WTC11 (cell line): Measurements from ENCODE around the gene TMEM132E.

Experiments
- AFF4 ChIP-seq: sonication (generic); formaldehyde crosslinking; IDR thresholded peaks from 2 replicates; pipeline ENCODE4 v1.8.1; 2023; ENCODE audit warnings: mild to moderate bottlenecking, missing genetic modification reagents, borderline replicate concordance
- ATF2 ChIP-seq: sonication (generic); formaldehyde crosslinking; IDR thresholded peaks from 2 replicates; pipeline ENCODE4 v1.8.1; 2022; ENCODE audit warnings: low read depth, missing genetic modification reagents, borderline replicate concordance
- CBFB ChIP-seq: sonication (generic); formaldehyde crosslinking; IDR thresholded peaks from 2 replicates; pipeline ENCODE4 v1.8.1; 2022; ENCODE audit warnings: mild to moderate bottlenecking, low read depth, missing genetic modification reagents
- CREM ChIP-seq: sonication (generic); formaldehyde crosslinking; IDR thresholded peaks from 2 replicates; pipeline ENCODE4 v1.8.1; 2022; ENCODE audit warnings: mild to moderate bottlenecking, missing genetic modification reagents, moderate library complexity
- CTCF ChIP-seq: fragments of 200-600 bp; IDR thresholded peaks from 2 replicates; pipeline ENCODE4 v1.8.0; 2022; ENCODE audit warnings: antibody characterized with exemption
- EMX1 ChIP-seq: fragments of 250-450 bp; sonication (Bioruptor Pico); IDR thresholded peaks from 2 replicates; pipeline ENCODE4 v1.8.0; 2021; ENCODE audit warnings: mild to moderate bottlenecking
- FOXP1 ChIP-seq: sonication (generic); formaldehyde crosslinking; IDR thresholded peaks from 2 replicates; pipeline ENCODE4 v1.8.0; 2022; ENCODE audit warnings: missing genetic modification reagents, mild to moderate bottlenecking, moderate library complexity, borderline replicate concordance
- SP1 ChIP-seq: sonication (generic); formaldehyde crosslinking; conservative IDR thresholded peaks from 2 replicates; pipeline ENCODE4 v1.8.1; 2022; ENCODE audit warnings: missing genetic modification reagents
- TCF7 ChIP-seq: sonication (generic); formaldehyde crosslinking; IDR thresholded peaks from 2 replicates; pipeline ENCODE4 v1.8.0; 2022; ENCODE audit warnings: mild to moderate bottlenecking, low read depth, missing genetic modification reagents, moderate library complexity
- TF ChIP-seq, protein P1 (sequence below): fragments of 250-450 bp; sonication (Bioruptor Pico); IDR thresholded peaks from 2 replicates; pipeline ENCODE4 v2.1.2; 2022; ENCODE audit warnings: mild to moderate bottlenecking, moderate library complexity
- TF ChIP-seq, protein P2 (sequence below): sonication (generic); formaldehyde crosslinking; conservative IDR thresholded peaks from 2 replicates; pipeline ENCODE4 v1.8.1; 2022; ENCODE audit warnings: mild to moderate bottlenecking, missing genetic modification reagents
- TF ChIP-seq, protein P3 (sequence below): sonication (generic); formaldehyde crosslinking; IDR thresholded peaks from 2 replicates; pipeline ENCODE4 v1.8.1; 2023; ENCODE audit warnings: mild to moderate bottlenecking, missing genetic modification reagents, moderate library complexity

GRCh38 chr17:34654276-34654880 lies 75.0 kb downstream of the TMEM132E start:
- TF ChIP-seq ATF2 (CRISPR knock-in tag) (no peak), CREM (no peak), SP1 (no peak), CTCF (no peak), FOXP1 (no peak), CBFB (CRISPR knock-in tag) (no peak), AFF4 (CRISPR knock-in tag) (no peak), EMX1 (CRISPR knock-in tag) (no peak), TCF7 (CRISPR knock-in tag) (no peak)
- TF ChIP-seq, protein P1, sequence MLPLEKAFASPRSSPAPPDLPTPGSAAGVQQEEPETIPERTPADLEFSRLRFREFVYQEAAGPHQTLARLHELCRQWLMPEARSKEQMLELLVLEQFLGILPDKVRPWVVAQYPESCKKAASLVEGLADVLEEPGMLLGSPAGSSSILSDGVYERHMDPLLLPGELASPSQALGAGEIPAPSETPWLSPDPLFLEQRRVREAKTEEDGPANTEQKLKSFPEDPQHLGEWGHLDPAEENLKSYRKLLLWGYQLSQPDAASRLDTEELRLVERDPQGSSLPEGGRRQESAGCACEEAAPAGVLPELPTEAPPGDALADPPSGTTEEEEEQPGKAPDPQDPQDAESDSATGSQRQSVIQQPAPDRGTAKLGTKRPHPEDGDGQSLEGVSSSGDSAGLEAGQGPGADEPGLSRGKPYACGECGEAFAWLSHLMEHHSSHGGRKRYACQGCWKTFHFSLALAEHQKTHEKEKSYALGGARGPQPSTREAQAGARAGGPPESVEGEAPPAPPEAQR, result no peak
- TF ChIP-seq, protein P2, sequence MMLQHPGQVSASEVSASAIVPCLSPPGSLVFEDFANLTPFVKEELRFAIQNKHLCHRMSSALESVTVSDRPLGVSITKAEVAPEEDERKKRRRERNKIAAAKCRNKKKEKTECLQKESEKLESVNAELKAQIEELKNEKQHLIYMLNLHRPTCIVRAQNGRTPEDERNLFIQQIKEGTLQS, result no peak
- TF ChIP-seq, protein P3, sequence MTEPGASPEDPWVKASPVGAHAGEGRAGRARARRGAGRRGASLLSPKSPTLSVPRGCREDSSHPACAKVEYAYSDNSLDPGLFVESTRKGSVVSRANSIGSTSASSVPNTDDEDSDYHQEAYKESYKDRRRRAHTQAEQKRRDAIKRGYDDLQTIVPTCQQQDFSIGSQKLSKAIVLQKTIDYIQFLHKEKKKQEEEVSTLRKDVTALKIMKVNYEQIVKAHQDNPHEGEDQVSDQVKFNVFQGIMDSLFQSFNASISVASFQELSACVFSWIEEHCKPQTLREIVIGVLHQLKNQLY (CRISPR knock-in tag), result no peak
